Esophagus muscularis mucosa (tissue), 4 donors: ENCODE measurements around the gene KRT6B. TPM values are rescaled to one million over a fixed set of nuclear protein-coding genes. Genes with fewer than 3 reads are reported as not detected.

Experiments used
- DNase-seq: peaks from one replicate; pipeline ENCODE4 v3.0.0-alpha.2; 2017; ENCODE audit errors: extremely low spot score
- H3K27ac ChIP-seq, 4 donors: fragments of 200-600 bp; sonication (generic); replicated peaks in 1 of 4; 1 replicate in 3 of 4; 2 replicates in 1 of 4; pipeline ENCODE4 v1.5.1; 2016 to 2019; ENCODE audit warnings: mild to moderate bottlenecking in 1 of 4
- H3K27me3 ChIP-seq, 4 donors: fragments of 200-600 bp; sonication (generic); one replicate each; pipeline versions ENCODE4 v1.5.1 to v1.6.0; 2016 to 2019
- H3K36me3 ChIP-seq, 4 donors: fragments of 200-600 bp; sonication (generic); one replicate each; pipeline ENCODE4 v1.5.1; 2016 to 2019
- H3K4me1 ChIP-seq, 4 donors: fragments of 200-600 bp; sonication (generic); one replicate each; pipeline ENCODE4 v1.5.1; 2016 to 2019
- H3K4me3 ChIP-seq, 4 donors: fragments of 200-600 bp; sonication (generic); 1 replicate in 2 of 4; 2 replicates in 2 of 4; pipeline ENCODE4 v1.5.1; 2016 to 2019; ENCODE audit warnings: mild to moderate bottlenecking in 4 of 4, moderate library complexity in 1 of 4
- H3K9me3 ChIP-seq, 4 donors: fragments of 200-600 bp; sonication (generic); 1 replicate in 3 of 4; 2 replicates in 1 of 4; pipeline ENCODE4 v1.5.1; 2016 to 2019
- CTCF ChIP-seq, 3 experiments: fragments of 200-600 bp in 2 of 3; fragments of 450-650 bp in 1 of 3; sonication (generic) in 2 of 3; IDR thresholded peaks; one replicate each; pipeline ENCODE4 v1.5.1; 2017 to 2019; ENCODE audit warnings: antibody characterized with exemption in 3 of 3, mild to moderate bottlenecking in 2 of 3, moderate library complexity in 1 of 3
- EP300 ChIP-seq: sonication (generic); formaldehyde crosslinking; IDR thresholded peaks from one replicate; pipeline ENCODE4 v1.6.1; 2017; ENCODE audit warnings: antibody characterized with exemption
- POLR2A ChIP-seq: fragments of 450-650 bp; IDR thresholded peaks from one replicate; pipeline ENCODE4 v1.6.1; 2017; ENCODE audit warnings: antibody characterized with exemption, moderate library complexity, mild to moderate bottlenecking, low read depth
- POLR2AphosphoS5 ChIP-seq, 2 donors: sonication (generic); formaldehyde crosslinking; IDR thresholded peaks; one replicate each; pipeline ENCODE4 v1.6.1; 2017; ENCODE audit warnings: antibody characterized with exemption in 2 of 2
- WGBS: methylation state at CpG from one replicate; pipeline ENCODE4 v1.1.5; 2018; 5-methylcytosine and 5-hydroxymethylcytosine counted together
- intact Hi-C: fragments of 100-400 bp; cut with DNase I; formaldehyde crosslinking; loops from one replicate; pipeline ENCODE4 v1.15.1; 2023
- total RNA-seq, 4 donors: library from RNA; depleted of rRNA; stranded (reverse); fragments of >200 nt; gene quantifications; one replicate each; pipeline versions ENCODE4 v1.1.0 to v1.2.1, GENCODE V29; 2016

Gene KRT6B
- total RNA-seq, 4 donors from 2014 or later: not detected

DNA sequence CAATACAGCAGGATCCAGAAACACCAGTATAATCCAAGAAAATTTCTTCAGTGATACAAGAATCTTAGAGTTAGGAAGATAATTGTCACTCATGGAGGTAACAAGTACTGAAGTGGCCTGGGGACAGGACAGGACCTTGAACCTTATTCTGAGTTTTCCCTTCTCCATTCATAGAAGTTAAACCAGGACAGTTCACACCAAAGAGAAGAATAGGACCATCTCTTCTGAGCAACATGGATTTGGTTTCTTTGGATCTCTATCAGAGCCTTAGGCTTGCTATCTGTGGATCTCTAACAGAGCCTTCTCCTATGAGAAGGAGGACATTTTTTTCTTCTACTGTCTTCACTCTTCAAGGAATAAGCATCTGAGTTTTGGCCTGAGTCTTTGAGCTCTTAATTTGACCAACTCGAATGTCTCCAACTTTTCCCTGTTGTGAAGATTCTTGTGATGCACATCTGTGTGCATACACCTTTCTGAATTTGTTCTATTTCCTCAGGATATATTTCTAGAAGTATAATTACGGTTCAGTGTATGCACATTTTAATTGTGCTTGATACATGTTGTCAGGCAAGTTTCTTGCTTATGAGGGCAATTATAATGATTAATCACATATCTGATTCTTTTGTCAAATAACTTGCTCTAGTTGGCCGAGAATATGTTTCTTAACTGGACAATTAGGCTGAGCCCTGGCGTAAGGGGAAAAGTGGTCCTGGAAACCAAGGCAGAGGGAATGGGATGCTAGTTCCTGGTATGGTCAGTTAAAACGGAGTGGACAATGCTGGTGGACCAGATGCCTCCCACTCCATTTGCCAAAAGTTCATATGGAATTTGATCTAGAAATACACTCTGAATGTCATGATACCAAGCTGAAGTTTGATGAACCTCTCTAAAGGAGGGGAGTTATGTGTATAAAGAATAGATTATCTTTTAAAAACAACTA is 34.5 kb upstream of the KRT6B start:
- no peak for DNase-seq
- WGBS: 83% methylated on average over 5 of the region's 5 CpGs

DNA sequence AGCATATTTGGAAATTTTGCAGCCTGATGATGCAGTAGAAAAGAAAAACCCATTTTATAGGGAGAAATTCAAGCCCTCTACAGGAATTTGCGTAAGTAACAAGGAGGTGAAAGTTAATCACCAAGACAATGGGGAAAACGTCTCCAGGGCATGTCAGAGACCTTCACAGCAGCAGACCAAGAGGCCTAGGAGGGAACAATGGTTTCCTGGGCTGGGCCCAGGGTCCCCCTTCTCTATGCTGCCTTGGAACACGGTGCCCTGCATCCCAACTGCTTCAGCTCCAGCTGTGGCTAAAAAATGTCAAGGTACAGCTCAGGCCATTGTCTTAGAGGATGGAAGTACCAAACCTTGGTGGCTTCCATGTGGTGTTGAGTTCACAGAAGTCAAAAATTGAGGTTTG is 28.1 kb upstream of the KRT6B start:
- no peak for DNase-seq
- Histone ChIP-seq H3K4me1 (no peaks in the 10 kb centered on the region), H3K9me3 (no peaks in the 10 kb centered on the region), H3K4me3 (no peak overlapping the region), H3K27me3 (no peaks in the 10 kb centered on the region), H3K27ac (no peak overlapping the region), H3K36me3 (no peaks in the 10 kb centered on the region)
- TF ChIP-seq CTCF (IDR thresholded peaks at IDR 0.05): no peak
- TF ChIP-seq EP300: no peak
- TF ChIP-seq POLR2AphosphoS5 (IDR thresholded peaks at IDR 0.05): no peak
- TF ChIP-seq POLR2A: no peak
- intact Hi-C loops: no loop called here
- WGBS: 65% methylated on average over 3 of the region's 3 CpGs

More for the DNA sequence above, 34.5 kb upstream of the KRT6B start:
- no peak overlapping the region for H3K4me3 ChIP-seq
- TF ChIP-seq EP300 (no peak), POLR2AphosphoS5 (IDR thresholded peaks at IDR 0.05) (no peak), CTCF (IDR thresholded peaks at IDR 0.05) (no peak), POLR2A (no peak)
- intact Hi-C loops: no loop called here
- no peaks in the 10 kb centered on the region for H3K27me3 ChIP-seq
- H3K4me1 ChIP-seq: no peaks in the 10 kb centered on the region
- H3K36me3 ChIP-seq: no peaks in the 10 kb centered on the region
- H3K27ac ChIP-seq: no peak overlapping the region
- no peaks in the 10 kb centered on the region for H3K9me3 ChIP-seq

GRCh38 chr12:52477651-52478050 is 25.7 kb upstream of the KRT6B start:
- Histone ChIP-seq H3K27me3 (no peaks in the 10 kb centered on the region), H3K9me3 (no peaks in the 10 kb centered on the region), H3K27ac (no peak overlapping the region), H3K4me1 (no peaks in the 10 kb centered on the region), H3K36me3 (no peaks in the 10 kb centered on the region), H3K4me3 (no peak overlapping the region)
- intact Hi-C loops: no loop called here
- TF ChIP-seq EP300 (no peak), POLR2A (no peak), CTCF (IDR thresholded peaks at IDR 0.05) (no peak), POLR2AphosphoS5 (IDR thresholded peaks at IDR 0.05) (no peak)
- DNase-seq: no peak
- 92% methylated on average over 2 of the region's 2 CpGs for WGBS

DNA sequence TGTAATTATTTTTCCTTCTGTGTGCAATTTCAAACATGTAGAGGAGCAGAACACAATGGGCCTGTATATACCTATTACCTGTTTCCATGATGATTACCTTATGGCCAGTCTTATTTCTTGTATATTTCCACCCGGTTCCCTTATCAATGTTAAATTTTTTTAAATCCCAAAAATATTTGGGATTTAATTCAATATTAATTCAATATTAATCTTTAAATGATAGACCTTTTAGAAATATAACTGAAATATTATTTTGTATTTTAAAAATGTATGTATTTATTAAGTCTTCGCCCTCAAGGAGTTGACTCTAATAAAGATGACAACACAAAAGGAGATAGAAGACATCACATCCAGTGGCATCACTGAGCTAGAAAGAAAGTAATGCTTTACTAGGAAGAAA is 22.3 kb upstream of the KRT6B start:
- Histone ChIP-seq H3K27me3 (no peaks in the 10 kb centered on the region), H3K27ac (no peak overlapping the region), H3K4me3 (no peak overlapping the region), H3K9me3 (no peaks in the 10 kb centered on the region), H3K4me1 (no peaks in the 10 kb centered on the region), H3K36me3 (no peaks in the 10 kb centered on the region)
- intact Hi-C loops: no loop called here
- TF ChIP-seq CTCF (IDR thresholded peaks at IDR 0.05) (no peak), EP300 (no peak), POLR2AphosphoS5 (IDR thresholded peaks at IDR 0.05) (no peak), POLR2A (no peak)
- DNase-seq: no peak
- 89% methylated on average over 2 of the region's 2 CpGs for WGBS
